HPDE6-E6E7 (cell line): Measurements from ENCODE around the gene ABCG2.
A peak's percentile ranks its signal among the peaks of the same experiment; 100 is the strongest.

Experiments used
- DNase-seq: peaks from one replicate; pipeline ENCODE4 v3.0.0; 2011; ENCODE audit warnings: missing footprints; ENCODE audit errors: extremely low spot score

The ABCG2 gene

DNA sequence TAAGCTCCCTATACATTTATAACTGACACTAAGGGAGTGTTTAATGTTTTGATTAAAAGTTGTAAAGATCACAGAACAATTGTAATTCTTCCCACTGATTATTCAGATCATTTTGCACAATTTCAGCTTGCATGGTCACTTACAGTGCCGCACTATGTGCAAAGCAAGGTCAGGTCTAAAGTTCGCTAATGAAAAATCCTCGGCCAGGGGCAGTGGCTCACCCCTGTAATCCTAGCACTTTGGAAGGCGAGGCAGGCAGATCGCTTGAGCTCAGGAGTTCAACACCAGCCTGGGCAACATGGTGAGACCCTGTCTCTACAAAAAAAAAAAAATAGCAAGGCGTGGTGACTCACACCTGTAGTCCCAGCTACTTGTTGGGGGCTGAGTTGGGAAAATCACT is 94.0 kb downstream of the ABCG2 start:
- DNase-seq = no peak

DNA sequence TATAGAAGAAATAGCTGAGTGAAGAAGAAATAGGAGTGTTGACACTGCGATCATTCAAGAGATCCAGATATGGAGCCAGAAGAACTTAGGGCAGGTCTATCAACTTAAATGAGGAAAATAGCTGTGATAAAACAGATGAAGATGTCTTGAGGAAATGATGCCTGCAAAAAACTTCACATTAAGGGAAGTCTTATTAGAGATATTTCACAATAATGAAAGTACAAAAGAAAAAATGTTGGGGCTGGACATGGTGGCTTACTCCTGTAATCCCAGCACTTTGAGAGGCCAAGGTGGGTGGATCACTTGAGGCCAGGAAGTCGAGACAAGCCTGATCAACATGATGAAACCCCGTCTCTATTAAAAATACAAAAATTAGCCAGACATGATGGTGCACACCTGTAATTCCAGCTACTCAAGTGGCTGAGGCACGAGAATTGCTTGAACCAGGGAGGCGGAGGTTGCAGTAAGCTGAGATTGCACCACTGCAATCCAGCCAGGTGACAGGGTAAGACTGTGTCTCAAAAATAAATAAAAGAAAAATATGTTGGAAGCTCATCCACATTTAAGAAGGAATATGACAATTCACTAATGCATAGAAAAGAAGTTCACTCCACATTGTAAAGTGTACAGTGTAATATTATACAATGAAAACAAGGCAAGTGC is 94.7 kb downstream of the ABCG2 start:
- DNase-seq = no peak

DNA sequence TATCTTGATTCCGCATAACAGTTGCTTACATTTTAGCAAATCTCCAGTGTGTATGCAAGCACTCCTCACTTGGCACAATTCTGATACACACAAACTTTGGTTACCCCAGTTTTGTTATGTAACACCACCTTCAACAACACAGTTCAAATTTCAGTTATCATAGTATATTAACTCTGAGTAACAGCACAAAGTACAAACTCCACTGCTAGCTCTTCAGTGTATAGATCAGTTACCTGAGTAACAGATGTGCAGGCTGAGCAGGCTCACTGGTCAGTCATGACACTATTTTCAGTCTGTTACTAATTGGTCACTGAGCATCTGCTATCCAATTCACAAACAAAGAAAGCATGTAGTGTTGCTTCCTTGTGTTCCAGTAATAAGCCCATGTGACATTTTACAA is 95.6 kb downstream of the ABCG2 start:
- no peak for DNase-seq

DNA sequence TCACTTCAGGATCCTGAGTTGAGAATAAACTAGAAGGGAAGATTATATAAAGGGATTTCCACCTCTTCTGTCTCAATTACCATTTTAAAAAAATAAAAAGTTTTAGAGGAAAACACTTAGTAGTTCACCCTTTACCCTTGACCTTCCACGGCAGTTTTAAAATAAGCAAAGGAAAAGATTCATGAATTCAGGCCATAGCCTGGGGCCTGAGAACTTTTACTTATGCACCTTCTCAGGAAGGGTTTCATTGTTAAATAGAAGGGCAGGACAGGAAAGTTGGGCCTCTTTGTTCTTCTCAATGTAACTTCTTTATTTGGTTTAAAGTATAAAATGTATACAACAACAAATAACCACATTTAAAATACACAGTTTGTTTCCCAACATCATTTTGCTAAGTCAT is 96.1 kb downstream of the ABCG2 start:
- no peak for DNase-seq

DNA sequence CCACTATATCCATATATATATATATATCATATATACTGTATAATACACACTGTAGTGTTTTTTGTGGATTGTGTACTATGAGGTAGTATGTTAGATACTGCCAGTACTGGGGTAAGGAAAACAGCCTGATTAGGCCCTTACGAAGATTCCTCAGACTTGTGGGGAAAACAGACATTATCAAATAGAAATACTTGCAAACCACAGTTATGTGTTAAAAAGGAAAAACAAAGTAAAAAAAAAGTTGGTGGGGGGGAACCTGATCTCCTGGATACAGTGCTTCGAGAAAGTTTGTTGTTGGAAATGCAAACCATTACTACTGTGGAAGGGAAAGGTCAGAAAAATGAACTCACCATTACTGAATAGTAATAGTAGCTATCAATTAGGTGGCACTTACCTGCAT is 98.0 kb downstream of the ABCG2 start:
- DNase-seq = no peak

DNA sequence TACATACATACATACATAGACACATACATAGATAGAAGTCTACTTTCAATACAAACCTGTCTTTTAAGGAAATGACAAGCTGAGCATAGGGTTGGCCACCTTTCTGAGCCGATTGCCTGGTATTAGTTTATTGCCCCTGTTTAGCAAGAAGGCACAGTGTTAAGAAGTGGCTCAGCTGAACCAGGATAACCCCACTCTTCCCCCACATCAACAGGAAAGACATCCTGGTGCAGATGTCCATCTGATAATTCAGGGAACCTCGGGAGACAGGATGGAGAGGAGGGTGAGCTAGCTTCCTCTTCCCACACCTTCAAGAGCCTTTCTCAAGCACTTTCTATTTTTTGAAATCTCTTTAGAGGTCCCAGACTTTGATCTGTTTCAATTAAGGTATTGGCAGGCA is 98.7 kb downstream of the ABCG2 start:
- no peak for DNase-seq

DNA sequence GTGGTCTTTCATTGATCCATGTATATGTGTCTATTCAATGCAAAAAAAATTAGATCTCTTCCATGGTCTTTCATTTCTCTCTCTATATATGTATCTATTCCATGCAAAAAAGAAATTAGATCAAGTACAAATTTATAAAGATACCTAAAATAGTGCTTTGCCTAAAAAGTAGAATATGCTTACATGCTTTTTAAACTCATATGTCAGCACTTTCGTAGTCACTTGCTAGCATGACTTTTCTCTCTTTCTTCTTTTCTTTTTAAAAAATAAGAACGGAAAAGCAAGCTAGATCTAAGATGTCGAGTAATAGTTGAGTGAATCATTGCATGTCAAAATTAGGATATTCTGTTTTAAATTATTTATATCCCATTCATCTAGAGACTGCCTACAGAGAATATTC is 100.1 kb downstream of the ABCG2 start:
- no peak for DNase-seq

DNA sequence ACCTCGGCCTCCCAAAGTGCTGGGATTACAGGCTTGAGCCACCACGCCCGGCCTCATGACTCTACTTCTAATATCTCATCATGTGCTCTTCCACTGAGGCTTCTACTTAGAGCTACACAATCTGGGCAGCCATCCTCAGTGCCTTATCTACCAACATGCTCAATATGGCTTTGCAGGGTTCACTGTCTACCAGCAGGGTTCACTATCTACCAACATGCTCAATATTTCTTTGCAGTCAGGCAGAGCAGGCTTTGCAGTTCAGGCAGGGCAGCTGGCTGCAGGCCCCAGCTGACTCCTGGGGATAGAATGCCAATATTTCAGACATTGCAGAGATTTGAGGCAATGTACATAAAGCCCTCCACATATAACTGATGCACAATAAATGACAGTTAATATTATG is 103.5 kb downstream of the ABCG2 start:
- peak; percentile 35 for DNase-seq

DNA sequence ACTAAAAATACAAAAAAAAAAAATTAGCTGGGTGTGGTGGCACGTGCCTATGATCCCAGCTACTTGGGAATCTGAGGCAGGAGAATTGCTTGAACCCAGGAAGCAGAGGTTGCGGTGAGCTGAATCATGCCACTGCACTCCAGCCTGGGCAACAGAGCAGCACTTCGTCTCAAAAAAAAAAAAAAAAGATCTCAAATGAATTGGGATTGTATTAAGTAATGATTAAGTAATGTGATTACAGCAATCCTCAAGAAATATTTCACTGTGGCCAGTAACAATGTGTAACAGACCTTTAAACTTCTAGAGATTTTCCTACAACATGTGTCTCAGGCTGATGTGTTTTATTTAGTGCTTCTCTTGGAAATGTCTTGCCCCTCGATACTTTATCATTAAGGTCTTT is 104.2 kb downstream of the ABCG2 start:
- DNase-seq = no peak

DNA sequence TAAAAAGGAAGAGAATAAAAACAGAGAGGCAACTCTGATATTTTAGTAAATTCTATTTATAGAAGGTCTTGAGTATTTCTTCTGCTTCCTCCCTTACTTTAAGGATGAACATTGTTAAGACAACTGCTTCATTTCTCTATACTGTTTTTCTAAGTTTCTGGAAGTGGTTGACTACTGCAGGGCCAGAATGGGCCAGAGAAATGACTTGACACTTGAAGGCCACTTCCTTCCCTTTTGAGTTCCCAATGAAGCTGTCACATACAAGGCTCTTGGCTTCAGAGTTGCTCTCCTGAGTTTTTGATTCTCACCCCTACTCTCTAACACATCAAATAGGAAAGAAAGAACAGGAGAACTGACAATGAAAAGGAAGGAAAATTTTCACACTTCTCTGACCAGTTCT is 113.4 kb downstream of the ABCG2 start:
- no peak for DNase-seq

DNA sequence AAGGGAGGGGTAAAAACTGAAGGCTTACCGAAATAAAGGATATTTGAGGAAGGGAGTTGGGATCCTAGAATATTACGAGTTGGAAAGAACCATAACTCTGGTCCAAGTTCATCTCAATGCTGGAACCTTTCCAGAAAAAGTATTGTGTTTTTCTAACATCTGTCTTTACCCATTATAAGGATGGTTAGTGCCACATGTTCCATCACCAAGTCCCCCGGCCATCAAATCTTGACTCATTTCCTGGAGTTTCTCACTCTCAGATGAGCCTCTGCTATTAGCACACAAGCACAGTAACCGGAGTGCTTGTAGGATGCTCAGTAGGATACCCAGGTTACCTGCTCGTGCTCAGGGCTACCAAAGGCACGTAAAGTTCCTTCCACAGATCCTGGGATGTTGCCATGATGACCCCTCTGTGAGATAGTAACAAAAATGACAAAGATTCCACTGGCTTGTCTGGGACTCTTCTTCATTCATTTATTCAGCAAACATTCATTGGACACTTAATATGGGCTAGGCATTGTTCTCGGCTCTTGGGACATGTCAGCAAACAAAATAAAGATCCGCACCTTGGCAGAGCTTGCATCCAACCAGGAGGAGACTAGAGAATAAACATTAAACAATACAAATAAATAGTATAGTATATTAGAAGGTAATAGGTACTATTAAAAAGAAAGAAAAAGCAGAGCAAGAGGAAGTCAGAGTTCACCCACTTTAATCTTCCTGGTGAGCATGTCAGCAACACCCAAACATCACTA is 114.7 kb downstream of the ABCG2 start:
- DNase-seq = no peak

DNA sequence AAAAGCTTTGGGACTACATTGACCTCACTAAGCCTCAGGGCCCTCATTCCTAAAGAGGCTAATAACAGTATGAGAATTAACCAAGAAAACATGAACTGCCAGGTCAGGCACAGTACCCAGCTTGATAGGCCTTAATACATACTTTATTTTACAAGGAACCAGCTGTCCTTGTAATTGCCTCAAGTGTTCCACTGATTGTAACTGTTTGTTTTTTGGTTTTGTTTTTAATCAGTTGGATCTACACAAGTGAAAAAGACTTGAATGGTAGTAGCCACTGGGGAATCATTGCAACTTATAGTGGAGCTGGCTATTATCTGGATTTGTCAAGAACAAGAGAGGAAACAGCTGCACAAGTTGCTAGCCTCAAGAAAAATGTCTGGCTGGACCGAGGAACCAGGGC is 115.4 kb downstream of the ABCG2 start:
- no peak for DNase-seq

DNA sequence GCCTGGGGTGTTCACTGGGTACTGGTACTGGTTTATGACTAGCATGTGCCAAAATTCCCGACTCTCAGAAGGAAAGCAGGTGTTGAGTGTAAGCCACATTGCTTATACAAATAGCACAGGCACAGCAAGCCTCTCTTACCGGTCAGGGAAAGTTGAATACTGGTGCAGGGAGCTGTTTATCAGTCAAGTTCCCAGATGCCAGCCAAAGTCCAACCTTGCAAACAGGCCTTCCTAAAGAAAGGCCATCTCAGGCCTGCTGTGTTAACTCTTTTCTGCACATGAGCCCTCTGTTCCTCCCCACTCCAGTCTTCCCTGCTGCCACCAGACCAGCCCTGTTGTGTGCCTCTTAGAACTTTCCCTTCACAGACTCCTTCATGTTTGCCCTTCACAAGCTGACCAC is 116.8 kb downstream of the ABCG2 start:
- no peak for DNase-seq

DNA sequence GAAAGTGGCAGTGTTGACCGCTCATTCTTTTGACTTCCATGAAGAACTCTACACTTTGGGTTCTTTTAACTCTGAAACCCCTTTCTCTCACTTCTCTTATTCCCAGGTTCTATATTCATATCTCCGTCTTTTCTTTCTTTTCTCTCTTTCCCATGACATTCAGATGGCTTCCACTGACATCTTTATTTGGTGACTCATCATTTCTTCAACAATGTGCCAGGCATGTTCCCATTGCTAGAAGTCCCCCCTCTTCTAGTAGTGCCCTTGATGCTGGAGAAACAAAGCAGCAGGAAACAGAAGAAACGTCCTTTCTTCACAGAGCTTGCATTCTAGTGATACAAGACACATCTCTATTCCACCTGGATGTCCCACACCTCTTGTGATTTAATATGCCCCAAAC is 117.7 kb downstream of the ABCG2 start:
- no peak for DNase-seq
